Measurements from ENCODE around the gene CIRBP.

CIRBP gene

DNA sequence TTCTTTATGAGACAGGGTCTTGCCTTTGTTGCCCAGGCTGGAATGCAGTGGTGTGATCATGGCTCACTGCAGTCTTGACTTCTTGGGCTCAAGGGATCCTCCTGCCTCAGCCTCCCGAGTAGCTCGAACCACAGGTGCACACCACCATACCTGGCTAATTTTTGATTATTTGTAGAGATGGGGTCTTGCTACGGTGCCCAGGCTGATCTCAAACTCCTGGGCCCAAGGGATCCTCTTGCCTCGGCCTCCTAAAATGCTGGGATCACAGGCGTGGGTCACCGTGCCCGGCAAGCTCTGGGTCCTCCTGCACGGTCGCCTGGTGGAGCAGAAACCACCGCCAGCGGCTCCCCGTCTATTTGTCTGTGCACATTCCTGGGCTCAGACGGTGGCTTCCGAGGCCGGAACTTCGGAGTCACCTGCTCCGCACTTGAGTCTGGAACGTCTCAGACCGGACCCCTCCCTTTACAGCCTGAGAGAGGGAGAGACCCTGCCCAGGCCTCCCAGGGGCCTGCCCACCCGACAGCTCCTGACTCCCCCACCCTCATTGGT is 38.7 kb downstream of the CIRBP start:
- ChIA-PET POLR2A (interaction anchor here (0.7 to 0.8 kb wide), 2 partner anchors 17 to 47 kb away, joined by 3 read pairs; a partner anchor contains a TSS), CTCF (no interaction called here)
- DNase-seq (ENCODE audit: extremely low spot score) = no peak
- TF ChIP-seq ELF4 (IDR thresholded peaks at IDR 0.05) (no peak), BHLHE40 (IDR thresholded peaks at IDR 0.05; ENCODE audit: borderline replicate concordance) (no peak), L3MBTL2 (conservative IDR thresholded peaks at IDR 0.05) (no peak), FOXM1 (IDR thresholded peaks at IDR 0.05; ENCODE audit: borderline replicate concordance) (no peak), SUZ12 (IDR thresholded peaks at IDR 0.05) (no peak), LEF1 (IDR thresholded peaks at IDR 0.05; ENCODE audit: borderline replicate concordance) (no peak), ZNF384 (IDR thresholded peaks at IDR 0.05) (no peak), FOXA1 (IDR thresholded peaks at IDR 0.05) (no peak), HDGF (IDR thresholded peaks at IDR 0.05; ENCODE audit: borderline replicate concordance) (no peak)

DNA sequence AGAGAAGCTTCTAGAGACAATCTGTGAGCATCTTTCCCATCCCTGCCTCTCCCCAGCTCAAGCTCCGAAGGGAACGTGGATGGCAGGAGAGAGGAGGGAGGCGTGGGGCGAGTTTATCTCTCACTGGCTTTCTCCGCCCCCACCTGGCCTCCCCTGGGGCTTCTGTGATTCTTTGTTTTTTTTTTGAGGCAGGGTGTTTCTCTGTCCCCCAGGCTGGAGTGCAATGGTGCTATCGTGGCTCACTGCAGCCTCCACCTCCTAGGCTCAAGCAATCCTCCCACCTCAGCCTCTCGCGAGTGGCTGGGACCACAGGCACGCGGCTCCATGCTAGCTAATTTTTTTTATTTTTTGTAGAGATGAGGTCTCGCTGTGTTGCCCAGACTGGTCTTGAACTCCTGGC is 39.6 kb downstream of the CIRBP start:
- ChIA-PET CTCF (no interaction called here), POLR2A (interaction anchor here (1.2 to 1.4 kb wide), 2 partner anchors 40 to 46 kb away, joined by 3 to 6 read pairs; partner anchors contain the start of gene CIRBP)
- no peak for DNase-seq (ENCODE audit: extremely low spot score)
- no peak for TF ChIP-seq CTBP1 (IDR thresholded peaks at IDR 0.05; ENCODE audit: borderline replicate concordance)
- TF ChIP-seq FOXA1 (IDR thresholded peaks at IDR 0.05) = no peak
- TF ChIP-seq TARDBP (IDR thresholded peaks at IDR 0.05) = no peak
- TF ChIP-seq FOXM1 (IDR thresholded peaks at IDR 0.05; ENCODE audit: borderline replicate concordance) = no peak
- no peak for TF ChIP-seq BHLHE40 (IDR thresholded peaks at IDR 0.05; ENCODE audit: borderline replicate concordance)
- TF ChIP-seq, protein P1, sequence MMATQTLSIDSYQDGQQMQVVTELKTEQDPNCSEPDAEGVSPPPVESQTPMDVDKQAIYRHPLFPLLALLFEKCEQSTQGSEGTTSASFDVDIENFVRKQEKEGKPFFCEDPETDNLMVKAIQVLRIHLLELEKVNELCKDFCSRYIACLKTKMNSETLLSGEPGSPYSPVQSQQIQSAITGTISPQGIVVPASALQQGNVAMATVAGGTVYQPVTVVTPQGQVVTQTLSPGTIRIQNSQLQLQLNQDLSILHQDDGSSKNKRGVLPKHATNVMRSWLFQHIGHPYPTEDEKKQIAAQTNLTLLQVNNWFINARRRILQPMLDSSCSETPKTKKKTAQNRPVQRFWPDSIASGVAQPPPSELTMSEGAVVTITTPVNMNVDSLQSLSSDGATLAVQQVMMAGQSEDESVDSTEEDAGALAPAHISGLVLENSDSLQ (IDR thresholded peaks at IDR 0.05) = no peak
- TF ChIP-seq SP1 (IDR thresholded peaks at IDR 0.05) = no peak
- no peak for TF ChIP-seq HDGF (IDR thresholded peaks at IDR 0.05; ENCODE audit: borderline replicate concordance)
- no peak for TF ChIP-seq SUZ12 (IDR thresholded peaks at IDR 0.05)
- no peak for TF ChIP-seq LEF1 (IDR thresholded peaks at IDR 0.05; ENCODE audit: borderline replicate concordance)
- no peak for TF ChIP-seq ZNF384 (IDR thresholded peaks at IDR 0.05)
- no peak for TF ChIP-seq ARNT (IDR thresholded peaks at IDR 0.05)

GRCh38 chr19:1309977-1310852 is 41.1 kb downstream of the CIRBP start:
- no peak for DNase-seq (ENCODE audit: extremely low spot score)
- TF ChIP-seq L3MBTL2 (conservative IDR thresholded peaks at IDR 0.05) = no peak
- no peak for TF ChIP-seq ELF4 (IDR thresholded peaks at IDR 0.05)
- no peak for TF ChIP-seq SP1 (IDR thresholded peaks at IDR 0.05)
- no peak for TF ChIP-seq ZNF384 (IDR thresholded peaks at IDR 0.05)
- no peak for TF ChIP-seq HDGF (IDR thresholded peaks at IDR 0.05; ENCODE audit: borderline replicate concordance)
- no peak for TF ChIP-seq BHLHE40 (IDR thresholded peaks at IDR 0.05; ENCODE audit: borderline replicate concordance)
- no peak for TF ChIP-seq FOXM1 (IDR thresholded peaks at IDR 0.05; ENCODE audit: borderline replicate concordance)
- no peak for TF ChIP-seq FOXK2 (IDR thresholded peaks at IDR 0.05)
- no peak for TF ChIP-seq NFRKB (IDR thresholded peaks at IDR 0.05)
- TF ChIP-seq SUZ12 (IDR thresholded peaks at IDR 0.05) = no peak
- CTCF ChIA-PET = no interaction called here
- POLR2A ChIA-PET = interaction anchor here (1.0 to 2.5 kb wide), 3 partner anchors 41 to 45 kb away, joined by 3 to 12 read pairs (median 4); partner anchors contain the start of gene CIRBP

DNA sequence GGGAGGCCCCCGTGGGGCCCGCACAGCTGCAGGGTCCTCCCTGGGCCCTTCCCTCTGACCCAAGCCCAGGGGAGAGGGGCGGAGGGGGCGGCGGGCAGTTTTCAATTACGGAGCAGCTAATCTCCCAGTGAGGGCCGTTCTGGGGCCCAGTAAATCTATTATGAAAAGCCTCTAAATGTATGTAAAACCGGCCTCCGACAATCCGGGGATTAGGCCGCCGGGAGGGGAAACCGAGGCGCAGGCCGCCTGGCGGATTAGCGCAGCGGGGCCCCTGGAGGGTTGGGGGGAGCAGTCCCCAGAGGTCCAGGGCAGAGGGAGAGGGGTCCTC is 41.7 kb downstream of the CIRBP start:
- TF ChIP-seq BHLHE40 (IDR thresholded peaks at IDR 0.05; ENCODE audit: borderline replicate concordance) (no peak), ARNT (IDR thresholded peaks at IDR 0.05) (no peak), ZNF384 (IDR thresholded peaks at IDR 0.05) (no peak), CTBP1 (IDR thresholded peaks at IDR 0.05; ENCODE audit: borderline replicate concordance) (no peak), ELF4 (IDR thresholded peaks at IDR 0.05) (no peak), SUZ12 (IDR thresholded peaks at IDR 0.05) (no peak), FOXA1 (IDR thresholded peaks at IDR 0.05) (no peak)
- TF ChIP-seq, protein P1 (IDR thresholded peaks at IDR 0.05) = no peak
- DNase-seq (ENCODE audit: extremely low spot score) = no peak
- ChIA-PET CTCF (no interaction called here), POLR2A (interaction anchor here (1.0 to 2.5 kb wide), 2 partner anchors 42 to 44 kb away, joined by 4 to 12 read pairs; partner anchors contain the start of gene CIRBP)

DNA sequence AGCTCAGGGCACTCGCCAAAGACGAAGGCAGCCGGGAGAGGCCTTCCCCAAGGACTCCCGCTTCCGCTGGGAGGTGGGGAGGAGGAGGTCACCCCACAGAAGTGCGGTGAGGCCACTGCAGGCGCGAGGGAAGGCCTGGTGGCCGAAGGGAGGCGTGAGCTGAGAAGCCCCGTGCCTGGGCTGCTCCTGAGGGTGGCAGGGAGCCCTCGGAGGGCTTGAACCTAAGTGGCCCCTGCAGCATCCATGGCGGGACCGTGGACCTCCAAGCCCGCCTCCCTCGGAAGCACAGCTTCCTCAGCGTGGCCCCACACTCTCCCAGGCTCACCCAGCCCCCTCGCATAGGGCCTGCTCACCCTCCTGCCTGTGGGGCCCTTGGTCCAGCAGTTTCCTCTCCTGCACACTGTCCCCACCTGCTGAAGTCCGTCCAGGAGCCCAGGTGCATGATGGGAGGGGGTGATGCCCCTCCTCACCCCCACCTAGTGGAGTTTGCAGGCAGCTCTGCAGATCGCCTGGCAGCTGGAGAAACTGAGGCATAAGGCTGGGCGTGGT is 42.5 kb downstream of the CIRBP start:
- POLR2A ChIA-PET = interaction anchor here (2.5 kb wide), 1 partner anchor 42 kb away, joined by 12 read pairs; the partner anchor contains the start of gene CIRBP
- no peak for DNase-seq (ENCODE audit: extremely low spot score)
- TF ChIP-seq FOXK2 (IDR thresholded peaks at IDR 0.05) (no peak), LEF1 (IDR thresholded peaks at IDR 0.05; ENCODE audit: borderline replicate concordance) (no peak), ELF4 (IDR thresholded peaks at IDR 0.05) (no peak), HDGF (IDR thresholded peaks at IDR 0.05; ENCODE audit: borderline replicate concordance) (no peak)
- TF ChIP-seq, protein P1 (IDR thresholded peaks at IDR 0.05) = no peak
- CTCF ChIA-PET = interaction anchor here (0.9 kb wide), 1 partner anchor 27 kb away, joined by 4 read pairs; no protein-coding TSS in a partner anchor

Measured in HEK293T (cell line).